ENCODE measurements around the gene VPS37B.

The VPS37B gene

DNA sequence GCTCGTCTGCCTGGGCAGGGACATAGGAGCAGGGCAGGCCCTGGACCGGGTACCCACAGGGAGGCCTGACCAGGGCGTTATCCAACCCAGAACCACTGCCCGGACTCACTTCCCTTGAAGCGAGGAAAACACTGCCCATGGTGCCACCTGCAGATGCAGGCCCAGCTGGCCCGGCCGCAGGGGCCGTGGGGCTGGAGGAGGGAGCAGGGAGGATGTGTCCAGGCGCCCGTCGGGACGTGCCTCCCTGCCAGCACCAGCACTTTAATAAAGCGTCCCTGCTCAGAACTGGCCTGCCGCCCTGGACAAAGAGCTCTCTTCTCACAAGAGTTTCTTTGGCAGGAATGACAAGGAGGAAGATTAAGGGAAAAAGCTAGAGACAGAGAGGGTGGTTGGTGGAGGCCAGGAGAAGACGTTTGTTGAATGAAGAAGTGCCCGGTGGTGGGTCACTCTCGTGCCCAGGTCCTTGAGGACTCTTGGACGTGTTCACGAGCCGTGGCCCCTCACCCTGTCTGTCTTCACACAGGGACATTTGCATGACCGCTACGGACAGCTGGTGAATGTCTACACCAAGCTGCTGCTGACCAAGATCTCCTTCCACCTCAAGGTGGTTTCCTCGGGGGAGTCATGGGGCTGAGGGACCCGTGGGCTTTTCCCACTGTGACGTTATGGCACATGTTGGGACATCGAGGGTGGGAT lies 46.4 kb downstream of the VPS37B start:
- DNase-seq: no peak

DNA sequence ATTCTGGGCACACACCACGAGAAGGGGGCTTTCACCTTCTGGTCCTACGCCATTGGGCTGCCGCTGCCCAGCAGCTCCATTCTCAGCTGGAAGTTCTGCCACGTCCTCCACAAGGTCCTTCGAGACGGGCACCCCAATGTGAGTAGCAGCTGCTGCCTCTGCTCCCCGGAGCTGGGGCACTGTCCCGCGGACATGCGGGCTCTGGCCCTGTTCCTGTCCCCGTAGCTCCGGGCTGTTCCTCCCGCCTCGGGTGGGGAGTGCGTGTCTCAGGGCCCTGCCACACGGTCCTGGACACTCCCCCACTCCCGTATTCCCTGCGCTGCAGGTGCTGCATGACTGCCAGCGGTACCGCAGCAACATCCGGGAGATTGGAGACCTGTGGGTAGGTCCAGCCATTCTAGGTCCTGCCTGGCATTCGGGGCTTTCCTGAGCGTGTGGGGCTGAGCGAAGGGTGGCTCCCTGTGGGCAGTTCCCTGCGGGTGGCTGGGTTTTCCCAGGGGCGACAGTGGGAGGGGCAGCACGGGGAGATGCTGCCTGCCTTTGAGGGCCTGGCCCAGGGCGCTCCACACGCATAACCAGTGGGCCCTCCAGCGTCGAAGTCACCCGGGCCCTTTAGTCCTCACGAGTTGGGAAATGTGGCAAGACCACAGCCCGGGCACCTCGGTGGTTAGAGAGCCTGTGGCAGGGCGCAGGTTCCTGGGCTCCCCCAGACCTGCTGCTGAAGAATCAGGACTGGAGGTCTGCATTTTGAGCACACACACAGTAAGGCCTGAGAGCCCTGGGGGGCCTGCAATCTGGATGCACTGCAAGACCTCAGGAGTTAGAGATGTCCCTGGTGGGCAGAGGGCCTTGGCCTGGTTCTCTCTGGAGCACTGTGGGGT lies 47.2 kb downstream of the VPS37B start:
- no peak for DNase-seq

DNA sequence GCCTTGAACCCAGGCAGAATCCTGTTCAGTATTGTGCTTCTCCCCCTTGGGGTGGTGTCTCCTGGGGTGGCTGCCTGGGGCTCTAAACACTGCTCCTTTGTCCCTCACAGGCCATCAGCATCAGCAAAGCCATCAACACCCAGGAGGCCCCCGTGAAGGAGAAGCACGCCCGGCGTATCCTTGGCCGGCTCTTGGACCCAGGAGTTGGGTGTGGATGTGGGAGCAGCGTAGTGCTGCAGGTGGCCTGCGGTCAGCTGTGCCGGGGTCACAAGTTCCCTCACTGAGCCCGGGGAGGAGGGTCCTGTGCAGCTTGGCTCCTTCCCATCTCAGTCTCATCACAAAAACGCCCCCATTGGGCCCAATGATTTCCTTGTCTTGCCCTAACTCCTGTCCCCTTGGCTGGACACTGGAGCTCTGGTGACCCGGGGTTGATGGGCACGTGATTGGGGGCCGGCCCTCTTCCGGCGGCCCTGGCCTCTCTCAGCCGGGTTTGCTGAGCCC lies 48.0 kb downstream of the VPS37B start:
- DNase-seq: no peak

DNA sequence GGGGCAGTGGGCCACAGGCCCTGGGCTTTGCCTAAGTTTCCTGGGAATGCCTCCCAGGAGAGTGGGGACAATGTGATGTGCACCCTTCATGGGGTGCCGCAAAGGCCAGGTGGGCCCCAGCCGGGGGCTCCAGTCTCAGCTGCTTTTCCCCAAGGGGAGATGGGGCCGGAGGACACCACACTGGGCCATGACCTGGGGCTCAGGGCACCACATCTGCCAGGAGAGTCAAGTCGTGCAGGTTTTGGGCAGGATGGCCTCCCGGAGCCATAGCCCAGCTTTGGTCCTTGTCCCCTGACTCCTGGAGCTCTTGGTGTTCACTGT lies 48.4 kb downstream of the VPS37B start:
- DNase-seq: no peak

DNA sequence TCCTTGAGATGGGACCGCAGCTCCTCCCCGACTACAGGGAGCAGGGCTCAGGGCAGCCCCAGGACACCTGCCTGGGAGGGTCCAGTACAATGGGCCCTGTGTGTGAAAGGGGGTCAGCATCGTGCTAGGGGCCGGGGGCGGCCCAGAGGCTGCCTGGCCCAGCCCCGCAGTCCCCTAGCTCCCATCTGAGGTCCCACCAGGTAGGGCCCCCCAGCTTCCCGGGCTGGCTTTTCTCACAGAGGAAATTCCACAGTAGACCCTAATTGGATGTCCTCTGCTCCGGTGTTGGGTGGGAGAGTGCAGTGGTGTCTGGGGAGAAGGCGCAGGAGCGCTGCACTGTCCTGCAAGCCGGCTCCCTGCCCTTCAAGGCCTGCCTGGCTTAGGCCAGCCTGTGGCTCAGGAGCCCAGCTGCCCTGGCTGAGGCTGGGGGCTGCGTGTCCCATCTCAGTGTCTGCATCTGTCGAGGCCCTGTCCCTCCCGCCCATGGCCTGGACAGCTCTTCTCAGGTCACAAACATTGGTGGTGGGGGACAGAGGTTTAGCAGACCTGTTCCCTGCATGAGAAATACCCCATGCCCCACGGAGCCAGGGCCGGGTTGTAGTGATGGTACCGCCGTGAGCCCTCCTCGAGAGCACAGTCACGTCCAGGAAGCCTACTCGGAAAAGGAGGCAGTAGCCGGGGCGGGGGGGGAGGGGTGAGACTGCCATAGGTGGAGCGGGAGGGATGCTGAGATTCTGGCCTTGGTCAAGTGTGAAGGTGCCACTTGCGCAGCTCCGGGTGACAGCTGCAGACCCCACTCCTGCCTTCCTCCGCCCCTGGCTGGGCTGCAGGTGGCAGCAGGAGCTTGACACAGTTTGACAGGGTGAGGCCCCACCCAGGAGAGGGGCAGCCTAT lies 49.1 kb downstream of the VPS37B start:
- DNase-seq: no peak

DNA sequence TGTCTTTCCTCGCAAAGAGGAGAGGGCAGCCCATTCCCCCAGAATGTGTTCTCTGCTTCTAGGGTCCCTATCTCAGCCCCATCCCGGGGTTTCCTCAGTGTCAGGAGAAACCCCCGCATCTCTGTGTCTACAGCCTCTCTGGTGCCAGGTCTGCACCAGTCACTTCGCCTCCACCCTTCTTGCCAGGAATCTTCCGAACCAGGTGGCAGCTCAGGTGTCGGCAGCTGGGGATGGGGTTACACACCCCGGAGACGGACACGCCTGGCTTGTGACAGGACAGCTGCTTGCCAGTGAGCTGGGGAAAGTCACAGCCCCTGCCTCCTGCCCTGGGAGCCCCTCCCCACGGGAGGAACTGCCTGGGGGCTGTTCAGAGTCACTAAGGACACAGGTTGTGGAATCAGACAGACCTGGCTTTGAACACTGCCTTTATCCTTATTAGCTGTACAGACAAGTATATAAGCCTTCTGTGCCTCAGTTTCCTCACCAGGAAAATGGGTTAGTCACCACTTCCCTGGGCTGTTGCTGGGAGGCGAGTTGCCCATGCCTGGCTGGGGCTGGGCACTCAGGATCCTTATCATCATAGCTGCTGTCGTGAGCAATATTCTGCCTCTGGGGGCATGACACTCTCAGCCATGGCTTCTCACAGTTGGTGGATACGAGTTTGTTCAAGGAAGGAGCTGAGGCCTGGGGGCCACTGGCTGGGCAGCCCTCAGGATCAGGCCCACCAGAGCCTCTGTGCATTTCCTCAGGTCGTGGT lies 49.9 kb downstream of the VPS37B start:
- DNase-seq: no peak

DNA sequence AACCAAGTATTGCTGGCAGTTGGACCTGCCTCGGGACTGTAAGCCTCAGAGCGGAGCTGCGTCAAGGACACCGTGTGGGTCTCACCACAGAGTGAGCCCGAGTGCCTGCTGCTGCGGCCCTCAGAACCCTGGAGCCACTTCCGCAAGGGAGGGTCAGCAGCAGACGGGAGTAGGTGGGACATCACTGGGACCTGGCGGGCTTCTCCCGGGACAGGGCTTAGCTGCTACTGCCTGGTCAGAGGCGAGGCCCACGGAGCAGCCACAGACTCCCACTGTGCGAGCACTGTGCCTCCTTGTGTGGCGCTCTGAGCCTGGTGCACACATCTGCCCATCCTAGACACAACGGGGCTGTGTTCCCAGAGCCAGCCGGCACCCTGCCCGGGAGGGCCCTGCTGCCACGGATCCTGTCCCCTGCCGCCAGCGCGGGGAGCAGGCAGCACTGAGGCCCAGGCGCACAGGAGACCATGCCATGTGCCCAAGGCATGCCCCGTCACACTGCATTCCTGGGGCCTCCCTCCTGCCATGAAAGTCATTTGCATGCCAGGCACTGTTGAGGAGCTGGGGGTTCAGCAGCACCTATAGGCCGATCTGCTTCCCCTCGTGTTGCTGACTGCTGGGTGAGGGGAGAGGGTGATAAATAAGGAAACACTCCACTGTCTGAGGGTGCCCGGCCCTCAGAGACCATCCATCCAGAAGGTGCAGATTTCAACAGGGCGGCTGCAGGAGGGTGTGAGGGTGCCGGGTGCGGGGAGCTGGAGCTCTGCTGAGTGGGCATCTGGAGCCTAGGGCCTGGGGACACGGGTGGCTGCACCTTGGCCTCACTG lies 50.7 kb downstream of the VPS37B start:
- no peak for DNase-seq

DNA sequence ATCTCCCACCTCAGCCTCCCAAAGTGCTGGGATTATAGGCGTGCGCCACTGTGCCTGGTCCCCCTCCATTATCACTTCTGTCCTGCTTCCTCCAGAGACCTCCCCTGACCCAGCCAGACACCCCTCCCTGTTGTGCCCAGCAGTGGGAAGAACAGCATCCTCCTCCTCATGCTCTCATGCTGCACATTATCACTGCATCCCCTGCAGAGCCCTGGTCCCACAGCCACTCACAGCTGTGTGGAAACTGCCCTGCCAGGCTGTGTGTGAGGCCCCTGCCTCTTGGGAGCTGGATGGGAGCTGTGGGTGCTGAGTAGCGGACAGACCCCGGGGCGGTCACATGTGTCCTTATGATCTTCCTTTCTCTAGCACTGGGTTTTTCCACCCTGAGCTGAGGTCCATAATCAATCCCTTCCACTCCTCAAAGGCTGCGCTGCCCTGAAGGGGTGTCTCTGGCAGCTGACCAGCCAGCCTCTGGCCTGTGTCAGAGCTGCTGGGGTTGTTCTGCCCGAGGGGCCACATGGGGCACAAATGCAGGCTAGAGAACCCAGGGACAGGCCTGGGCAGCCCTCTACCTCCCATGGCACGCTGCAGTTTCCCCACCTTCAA lies 51.5 kb downstream of the VPS37B start:
- DNase-seq: no peak

DNA sequence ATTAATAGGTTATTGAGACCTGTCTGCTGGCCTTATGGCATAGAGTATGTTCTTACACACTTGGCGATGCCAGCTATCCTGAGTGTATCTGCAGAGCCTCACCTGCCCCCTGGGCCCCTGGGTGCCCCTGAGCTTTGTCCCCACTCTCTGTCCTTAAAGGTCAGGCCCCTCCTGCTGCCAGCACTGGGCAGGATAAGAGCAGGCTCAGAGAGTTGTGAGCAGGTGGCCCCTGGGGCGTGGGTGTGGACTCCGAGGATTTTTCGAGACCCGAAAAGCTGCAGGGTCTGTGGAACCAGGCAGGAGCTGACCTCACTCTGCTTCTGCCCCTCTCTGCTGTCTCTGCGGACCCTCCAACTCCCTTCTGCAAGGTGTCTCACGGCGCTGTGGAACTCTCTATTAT lies 52.5 kb downstream of the VPS37B start:
- DNase-seq: no peak

DNA sequence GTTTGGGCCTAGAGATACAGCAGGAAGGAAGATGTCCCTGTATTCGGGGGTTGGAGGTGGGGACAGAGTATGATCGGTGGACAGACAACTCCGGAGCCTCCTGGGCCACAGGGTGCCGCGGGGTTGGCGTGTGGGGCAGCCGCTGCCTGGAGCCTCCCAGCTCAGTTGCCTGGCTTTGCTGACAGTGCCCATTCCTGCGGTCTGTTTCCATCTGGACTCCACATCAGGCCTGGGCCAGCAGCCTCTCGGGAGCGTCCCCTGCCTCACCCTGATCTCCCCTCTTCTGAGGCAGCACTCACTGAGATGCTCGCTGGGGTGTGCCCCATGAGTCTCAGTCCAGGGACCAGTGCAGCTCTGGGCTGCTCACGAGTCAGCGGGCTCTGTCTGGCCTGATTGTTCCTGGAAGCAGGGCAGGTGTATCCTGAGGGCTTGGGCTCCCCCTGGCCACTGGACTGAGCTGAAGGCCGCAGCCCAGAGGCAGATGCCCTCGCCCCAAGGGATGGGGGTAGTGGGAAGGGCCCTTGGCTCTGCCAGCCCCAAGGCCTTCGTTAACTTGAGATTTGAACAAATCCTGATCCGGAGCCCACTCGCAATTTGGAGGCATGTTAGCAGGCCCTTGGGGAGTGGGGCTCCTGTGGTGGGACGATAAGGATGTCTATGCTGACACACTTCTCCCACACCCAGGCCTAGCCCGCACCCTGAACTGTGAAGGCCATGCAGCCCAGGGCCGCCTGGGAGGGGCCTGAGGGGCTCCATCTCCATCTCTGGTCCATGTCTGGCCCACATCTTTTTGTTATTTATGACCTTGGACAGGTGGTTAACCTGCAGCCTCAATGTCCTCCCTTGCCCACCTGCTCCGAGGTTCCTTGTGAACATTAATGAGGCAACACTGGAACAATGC lies 53.2 kb downstream of the VPS37B start:
- no peak for DNase-seq

DNA sequence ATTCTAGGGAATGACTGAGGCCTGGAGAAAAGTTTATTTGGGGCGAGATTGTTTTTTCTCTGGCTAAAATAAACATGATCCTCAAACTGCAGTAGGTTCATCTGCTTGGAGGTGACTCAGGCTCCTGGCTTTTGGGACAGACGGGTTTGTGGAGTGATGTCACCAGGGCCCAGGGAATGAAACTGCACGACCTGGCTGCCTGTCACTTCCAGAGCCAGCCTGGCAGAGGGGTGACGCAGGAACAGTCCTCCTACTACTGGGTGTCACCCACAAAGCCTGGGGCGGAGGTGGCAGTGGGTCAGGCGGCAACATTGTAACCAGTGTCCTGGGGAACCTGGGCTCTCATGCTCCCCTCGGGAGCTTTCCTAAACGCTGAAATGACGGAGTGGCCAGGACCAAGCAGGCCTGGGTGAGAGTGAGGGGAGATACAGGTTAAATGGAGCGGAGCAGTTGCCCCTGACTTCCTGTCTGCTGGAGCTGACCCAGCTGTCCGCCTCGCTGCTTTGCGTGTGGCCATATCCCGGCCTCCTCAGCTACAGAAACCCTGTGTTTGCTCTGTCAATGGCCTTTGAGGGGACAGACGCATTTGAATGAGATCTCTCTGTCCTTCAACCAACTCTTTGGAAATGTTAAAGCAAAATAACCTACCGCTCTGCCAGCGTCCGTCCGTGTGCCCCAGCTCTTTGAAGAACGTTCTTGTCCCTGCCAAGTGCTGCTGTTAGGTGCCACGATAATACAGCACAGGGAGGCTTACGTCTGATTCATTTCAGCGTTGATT lies 54.2 kb downstream of the VPS37B start:
- no peak for DNase-seq

DNA sequence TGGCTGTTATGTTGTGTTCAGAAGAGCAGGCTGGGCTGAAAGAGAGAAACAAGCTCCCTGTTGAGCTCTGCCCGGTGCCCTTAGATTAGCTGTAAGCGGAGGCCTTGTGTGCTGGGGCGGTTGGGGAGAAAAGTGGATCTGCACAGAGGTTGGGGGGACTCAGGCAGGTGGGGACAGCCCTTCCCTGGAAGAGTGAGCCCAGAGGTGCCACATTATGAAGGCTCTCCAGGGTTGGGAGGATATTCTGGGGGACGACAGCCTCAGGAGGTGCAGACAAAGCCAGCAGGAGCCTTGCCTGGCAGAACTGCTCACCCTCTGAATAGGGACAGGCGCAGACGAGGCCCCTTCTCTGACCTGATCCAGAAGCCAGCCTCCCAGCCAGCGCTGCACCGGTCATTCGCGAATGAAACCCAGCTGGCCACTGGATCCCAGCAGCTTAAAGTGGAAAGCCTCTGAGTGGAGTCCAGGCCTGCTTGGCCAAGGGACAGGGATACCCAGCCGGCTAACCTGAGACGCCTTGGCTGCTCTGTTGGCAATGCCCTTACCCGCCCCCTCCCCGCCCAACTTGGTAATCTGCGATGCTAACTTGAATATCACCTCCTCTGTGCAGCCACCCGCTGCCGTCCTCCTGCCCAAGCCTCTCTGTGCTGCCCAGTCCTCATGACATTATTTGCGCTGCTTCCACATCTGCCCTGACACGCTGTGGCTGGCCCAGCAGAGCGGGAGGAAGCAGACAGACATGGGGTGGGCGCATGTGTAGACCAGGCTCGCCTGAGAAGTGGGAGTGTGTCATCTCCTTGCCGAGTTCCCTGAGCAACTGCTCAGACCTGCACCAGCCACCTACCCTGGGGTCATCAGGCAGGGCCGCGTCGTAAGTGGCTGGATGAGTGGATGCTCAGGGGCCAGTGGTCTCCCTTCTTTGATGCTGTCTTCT lies 55.1 kb downstream of the VPS37B start:
- DNase-seq: no peak

DNA sequence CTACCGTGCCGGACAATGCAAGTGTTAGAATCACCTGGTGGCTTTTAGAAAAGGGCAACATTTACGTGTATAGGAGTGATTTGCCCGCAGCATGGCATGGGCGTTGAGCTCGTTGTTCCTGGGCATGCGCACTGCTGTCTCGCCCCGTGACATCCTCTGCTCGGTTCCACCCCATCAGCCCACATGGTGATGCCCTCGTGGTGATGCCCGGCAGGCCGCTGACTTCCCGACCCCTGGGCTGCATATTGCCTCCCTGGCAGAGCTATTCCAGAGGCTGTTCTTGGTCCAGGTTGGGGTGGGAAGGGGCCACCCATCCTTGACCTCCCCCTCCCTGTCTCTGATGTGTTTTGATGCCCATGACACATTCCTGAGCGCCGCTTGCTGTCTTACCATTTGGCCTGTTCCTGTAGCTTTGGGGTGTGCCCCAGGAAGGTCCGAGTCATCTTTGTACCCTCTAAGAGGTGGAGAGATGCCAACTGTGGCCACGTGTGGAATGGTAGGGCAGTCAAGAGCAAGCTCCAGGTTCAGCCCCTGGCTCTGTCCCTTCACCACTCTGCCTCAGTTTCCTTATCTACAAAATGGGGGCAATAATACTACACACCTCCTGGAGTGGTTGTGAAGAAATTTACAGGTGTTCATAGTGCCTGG lies 55.9 kb downstream of the VPS37B start:
- no peak for DNase-seq

DNA sequence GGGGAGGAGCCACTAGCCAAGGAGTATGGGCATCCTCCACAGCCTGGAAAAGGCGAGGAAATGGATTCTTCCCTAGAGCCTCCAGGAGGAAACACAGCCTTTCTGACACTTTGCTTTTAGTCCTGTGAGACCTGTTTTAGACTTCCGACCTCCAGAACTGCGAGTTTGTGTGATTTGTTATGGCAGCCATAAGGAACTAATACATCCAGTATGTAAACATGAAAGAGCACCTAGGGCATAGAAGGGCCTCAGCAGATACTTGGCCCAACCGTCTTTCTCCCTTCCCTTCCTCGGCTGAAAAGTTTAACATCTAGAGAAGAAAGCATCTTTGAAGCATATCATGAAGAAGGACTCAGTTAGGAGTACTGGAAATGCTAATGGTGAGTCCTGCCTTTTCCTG lies 57.1 kb downstream of the VPS37B start:
- DNase-seq: no peak

DNA sequence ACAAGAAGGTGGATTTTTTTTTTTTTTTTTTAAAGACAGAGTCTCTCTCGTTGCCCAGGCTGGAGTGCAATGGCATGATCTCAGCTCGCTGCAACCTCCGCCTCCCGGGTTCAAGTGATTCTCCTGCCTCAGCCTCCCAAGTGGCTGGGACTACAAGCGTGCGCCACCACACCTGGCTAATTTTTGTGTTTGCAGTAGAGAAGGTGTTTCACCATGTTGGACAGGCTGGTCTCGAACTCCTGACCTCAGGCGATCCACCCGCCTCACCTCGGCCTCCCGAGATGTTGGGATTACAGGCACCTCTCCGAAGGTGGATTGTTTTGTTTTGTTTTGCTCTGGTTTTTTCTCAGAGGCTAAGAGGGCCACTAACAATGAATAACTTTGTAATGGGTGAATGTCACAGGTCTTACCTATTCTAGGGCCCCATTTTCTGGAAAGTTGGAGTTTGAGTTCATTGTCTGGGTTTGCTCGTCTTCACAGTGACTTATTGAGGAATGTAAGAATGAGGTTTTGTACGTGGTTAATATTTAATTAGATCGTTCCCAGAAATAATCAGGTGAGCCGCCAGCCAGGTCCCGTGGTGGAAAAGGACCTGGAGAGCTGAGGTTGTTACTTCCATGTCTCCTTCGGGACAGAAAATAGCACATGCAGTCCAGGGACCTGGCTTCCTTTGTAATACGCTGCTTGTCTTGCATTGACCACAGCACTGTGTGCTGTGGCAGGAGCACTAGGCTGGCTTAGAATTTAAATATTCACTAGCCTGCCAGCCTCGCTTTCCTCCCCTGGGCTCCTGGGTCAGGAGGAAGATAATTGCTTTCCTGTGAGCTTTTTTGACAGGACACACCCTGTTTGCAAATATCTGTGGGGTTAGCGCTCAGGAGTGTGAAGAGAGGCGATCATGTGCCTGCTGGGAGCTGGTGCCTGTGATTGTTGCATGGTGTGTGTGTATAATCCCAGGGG lies 58.3 kb downstream of the VPS37B start:
- DNase-seq: no peak

Data from bone marrow (tissue), 2 donors.